NCI-H128 (cell line): ENCODE results near the gene HNRNPCL2.
"Not testable (repeated sequence)": the region's sequence is repeated elsewhere in the genome, so short reads cannot be mapped to it uniquely, and the experiment has no call there.

Source experiments
- DNase-seq: peaks from one replicate; lab custom pipeline; 2025; ENCODE audit not compliant: unreplicated experiment; lab: John Stamatoyannopoulos, UW

HNRNPCL2 gene

DNA sequence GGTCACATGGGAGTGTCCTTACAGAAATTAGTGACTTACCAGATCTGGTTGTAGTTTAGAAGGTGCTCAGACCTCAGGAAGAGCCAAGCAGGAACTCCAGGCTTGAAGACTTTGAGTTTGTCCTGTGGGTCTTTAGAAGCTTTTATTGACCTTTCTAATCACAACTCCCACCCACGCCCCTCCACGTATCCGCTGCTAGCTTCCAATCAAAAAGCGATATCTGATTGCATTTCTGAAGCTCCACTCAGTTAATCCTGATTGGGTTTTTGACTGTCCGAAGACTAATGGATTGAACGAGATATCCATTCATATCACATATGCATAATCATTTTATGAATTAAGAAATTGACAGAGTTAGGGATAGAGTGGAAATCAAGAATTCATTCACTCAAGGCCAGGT lies at the start of gene HNRNPCL2:
HNRNPCL2 (minus strand) TSS at position 101 of the 400 bp plus-strand sequence. CDS start 454 bp downstream, outside the sequence.
- not testable (repeated sequence) for DNase-seq

- not testable (repeated sequence) for DNase-seq
These were observed 48.9 kb upstream of the HNRNPCL2 start, which contains the start of gene HNRNPCL4 for GRCh38 chr1:13165531-13165930. Gene HNRNPCL4 (minus strand): TSS chr1:13165631. CDS start chr1:13165467, 164 bp downstream.

DNA sequence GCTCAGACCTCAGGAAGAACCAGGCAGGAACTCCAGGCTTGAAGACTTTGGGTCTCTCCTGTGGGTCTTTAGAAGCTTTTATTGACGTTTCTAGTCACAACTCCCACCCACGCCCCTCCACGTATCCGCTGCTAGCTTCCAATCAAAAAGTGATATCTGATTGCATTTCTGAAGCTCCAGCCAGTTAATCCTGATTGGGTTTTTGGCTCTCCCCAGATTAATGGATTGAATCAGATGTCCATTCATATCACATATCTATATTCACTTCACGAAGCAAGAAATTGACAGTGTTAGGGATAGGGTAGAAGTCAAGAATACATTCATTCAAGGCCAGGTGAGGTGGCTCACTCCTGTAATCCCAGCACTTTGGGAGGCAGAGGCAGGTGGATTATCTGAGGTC lies 39.3 kb upstream of the HNRNPCL2 start, which contains the start of gene PRAMEF26:
PRAMEF26 (minus strand) TSS at position 101 of the 400 bp plus-strand sequence. CDS start 2,914 bp downstream, outside the sequence.
- not testable (repeated sequence) for DNase-seq

- not testable (repeated sequence) for DNase-seq
These were observed 46.2 kb downstream of the HNRNPCL2 start, which contains the start of gene PRAMEF25 for GRCh38 chr1:13070474-13070873. Gene PRAMEF25 (plus strand): TSS chr1:13070774. CDS start chr1:13073694, 2,920 bp downstream.
